OCI-LY3 (cell line): ENCODE measurements around the gene TNIP1.

Source experiments
- EZH2phosphoT487 ChIP-seq: fragments of 200-600 bp; shearing (Covaris generic); IDR thresholded peaks from 2 replicates; pipeline ENCODE4 v1.6.1; 2018; ENCODE audit warnings: antibody characterized with exemption, mixed run types, low read depth
- TF ChIP-seq, protein P1 (sequence below): fragments of 200-600, 300-600 bp; sonication (generic); IDR thresholded peaks from 2 replicates; pipeline ENCODE4 v1.5.1; 2014; ENCODE audit warnings: antibody characterized with exemption, low read length, low read depth

DNA sequence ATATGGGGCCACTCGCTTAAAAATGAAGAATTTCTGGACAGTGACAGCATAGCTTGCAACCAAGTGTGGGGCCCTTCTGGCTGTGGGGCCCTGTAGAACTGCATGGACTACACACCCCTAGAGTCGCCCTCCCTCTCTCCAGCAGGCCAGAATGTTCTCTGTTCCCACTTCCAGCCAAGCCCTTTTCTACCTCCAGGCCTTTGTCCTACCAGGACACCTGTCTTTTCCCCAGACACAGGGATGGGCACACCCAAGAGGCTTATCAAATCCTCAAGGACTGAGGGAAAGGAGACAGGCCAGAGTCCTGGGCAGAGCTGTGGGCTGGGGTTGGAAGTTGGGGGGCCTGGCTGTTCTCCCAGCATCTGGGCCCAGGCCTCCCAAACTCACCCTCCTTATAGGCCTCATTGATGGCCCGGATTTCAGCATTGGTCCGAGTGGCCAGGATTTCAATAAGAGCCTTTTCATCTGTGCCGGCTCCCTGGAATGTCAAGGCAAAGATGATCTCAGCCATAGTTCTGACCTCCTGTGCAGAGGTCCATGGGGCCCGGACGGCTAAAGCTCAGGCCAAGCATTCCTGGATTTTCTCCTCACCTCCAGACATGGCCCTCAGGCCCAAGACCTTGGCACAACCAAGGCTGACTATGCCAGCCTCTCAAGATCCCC lies 38.2 kb upstream of the TNIP1 start:
- TF ChIP-seq, protein P1, sequence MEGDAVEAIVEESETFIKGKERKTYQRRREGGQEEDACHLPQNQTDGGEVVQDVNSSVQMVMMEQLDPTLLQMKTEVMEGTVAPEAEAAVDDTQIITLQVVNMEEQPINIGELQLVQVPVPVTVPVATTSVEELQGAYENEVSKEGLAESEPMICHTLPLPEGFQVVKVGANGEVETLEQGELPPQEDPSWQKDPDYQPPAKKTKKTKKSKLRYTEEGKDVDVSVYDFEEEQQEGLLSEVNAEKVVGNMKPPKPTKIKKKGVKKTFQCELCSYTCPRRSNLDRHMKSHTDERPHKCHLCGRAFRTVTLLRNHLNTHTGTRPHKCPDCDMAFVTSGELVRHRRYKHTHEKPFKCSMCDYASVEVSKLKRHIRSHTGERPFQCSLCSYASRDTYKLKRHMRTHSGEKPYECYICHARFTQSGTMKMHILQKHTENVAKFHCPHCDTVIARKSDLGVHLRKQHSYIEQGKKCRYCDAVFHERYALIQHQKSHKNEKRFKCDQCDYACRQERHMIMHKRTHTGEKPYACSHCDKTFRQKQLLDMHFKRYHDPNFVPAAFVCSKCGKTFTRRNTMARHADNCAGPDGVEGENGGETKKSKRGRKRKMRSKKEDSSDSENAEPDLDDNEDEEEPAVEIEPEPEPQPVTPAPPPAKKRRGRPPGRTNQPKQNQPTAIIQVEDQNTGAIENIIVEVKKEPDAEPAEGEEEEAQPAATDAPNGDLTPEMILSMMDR, result no peak
- TF ChIP-seq EZH2phosphoT487, result no peak
